Measurements from ENCODE around the gene GRID1. TPM values are rescaled to one million over a fixed set of nuclear protein-coding genes. Genes with fewer than 3 reads are reported as not detected.

Gene GRID1
- total RNA-seq, 1 experiment from 2014 or later = not detected

GRCh38 chr10:86167121-86167761 lies 199.4 kb downstream of the GRID1 start:
- H3F3A ChIP-seq (ENCODE audit: insufficient read depth, low read depth) = no peaks in the 10 kb centered on the region
- intact Hi-C loops (cut with micrococcal nuclease; ENCODE audit: unreplicated experiment) = loop anchor here (10.0 kb wide), 1 partner anchor 1912 kb away; no protein-coding TSS in a partner anchor
- H4K20me1 ChIP-seq (ENCODE audit: insufficient read depth) = no peaks in the 10 kb centered on the region
- H3K4me2 ChIP-seq = no peak overlapping the region
- no TSS peak for BruUV-seq (replicated peaks)
- H2AFZ ChIP-seq = no peak overlapping the region
- POLR2A ChIA-PET (ENCODE audit: unreplicated experiment) = no interaction called here
- H3K9me2 ChIP-seq (ENCODE audit: insufficient read depth) = no peaks in the 10 kb centered on the region
- H3K27ac ChIP-seq = no peak overlapping the region
- H3K4me3 ChIP-seq = no peak overlapping the region
- no peaks in the 10 kb centered on the region for H3K36me3 ChIP-seq (ENCODE audit: low read depth)
- no peaks in the 10 kb centered on the region for H3K9me3 ChIP-seq (ENCODE audit: insufficient read depth, low read depth)
- H3K4me1 ChIP-seq (replicated peaks; ENCODE audit: insufficient read depth) = no peaks in the 10 kb centered on the region
- no peak for DNase-seq
- H3K79me2 ChIP-seq (ENCODE audit: low read depth) = no peaks in the 10 kb centered on the region
- CTCF ChIA-PET = no interaction called here
- H3K27me3 ChIP-seq (ENCODE audit: insufficient read depth, low read depth) = no peaks in the 10 kb centered on the region
- no peak for TF ChIP-seq EZH2 (IDR thresholded peaks at IDR 0.05; ENCODE audit: low read depth)
- TF ChIP-seq CTCF (conservative IDR thresholded peaks at IDR 0.05) = no peak

GRCh38 chr10:86165666-86166065 lies 200.9 kb downstream of the GRID1 start:
- no peaks in the 10 kb centered on the region for H3F3A ChIP-seq (ENCODE audit: insufficient read depth, low read depth)
- no peaks in the 10 kb centered on the region for H3K9me3 ChIP-seq (ENCODE audit: insufficient read depth, low read depth)
- no peak overlapping the region for H3K4me2 ChIP-seq
- H3K4me1 ChIP-seq (replicated peaks; ENCODE audit: insufficient read depth) = no peaks in the 10 kb centered on the region
- no peaks in the 10 kb centered on the region for H3K27me3 ChIP-seq (ENCODE audit: insufficient read depth, low read depth)
- H3K9me2 ChIP-seq (ENCODE audit: insufficient read depth) = no peaks in the 10 kb centered on the region
- H3K4me3 ChIP-seq = no peak overlapping the region
- BruUV-seq (replicated peaks) = no TSS peak
- TF ChIP-seq CTCF (conservative IDR thresholded peaks at IDR 0.05) (no peak), EZH2 (IDR thresholded peaks at IDR 0.05; ENCODE audit: low read depth) (no peak)
- intact Hi-C loops (cut with micrococcal nuclease; ENCODE audit: unreplicated experiment) = loop anchor here (10.0 kb wide), 1 partner anchor 1911 kb away; no protein-coding TSS in a partner anchor
- no peak overlapping the region for H3K27ac ChIP-seq
- ChIA-PET POLR2A (ENCODE audit: unreplicated experiment) (no interaction called here), CTCF (no interaction called here)
- H2AFZ ChIP-seq = no peak overlapping the region
- no peaks in the 10 kb centered on the region for H4K20me1 ChIP-seq (ENCODE audit: insufficient read depth)
- DNase-seq = no peak
- H3K79me2 ChIP-seq (ENCODE audit: low read depth) = no peaks in the 10 kb centered on the region
- no peaks in the 10 kb centered on the region for H3K36me3 ChIP-seq (ENCODE audit: low read depth)

GRCh38 chr10:86164960-86165630 lies 201.5 kb downstream of the GRID1 start:
- Histone ChIP-seq H3K79me2 (ENCODE audit: low read depth) (no peaks in the 10 kb centered on the region), H3K27ac (no peak overlapping the region), H3K9me2 (ENCODE audit: insufficient read depth) (no peaks in the 10 kb centered on the region), H3K27me3 (ENCODE audit: insufficient read depth, low read depth) (no peaks in the 10 kb centered on the region), H3F3A (ENCODE audit: insufficient read depth, low read depth) (no peaks in the 10 kb centered on the region), H2AFZ (no peak overlapping the region), H4K20me1 (ENCODE audit: insufficient read depth) (no peaks in the 10 kb centered on the region), H3K4me1 (replicated peaks; ENCODE audit: insufficient read depth) (no peaks in the 10 kb centered on the region), H3K36me3 (ENCODE audit: low read depth) (no peaks in the 10 kb centered on the region), H3K4me3 (no peak overlapping the region), H3K4me2 (no peak overlapping the region), H3K9me3 (ENCODE audit: insufficient read depth, low read depth) (no peaks in the 10 kb centered on the region)
- POLR2A ChIA-PET (ENCODE audit: unreplicated experiment) = no interaction called here
- TF ChIP-seq CTCF (conservative IDR thresholded peaks at IDR 0.05) (no peak), EZH2 (IDR thresholded peaks at IDR 0.05; ENCODE audit: low read depth) (no peak)
- CTCF ChIA-PET = no interaction called here
- intact Hi-C loops (cut with micrococcal nuclease; ENCODE audit: unreplicated experiment) = loop anchor here (10.0 kb wide), 1 partner anchor 1910 kb away; no protein-coding TSS in a partner anchor
- BruUV-seq (replicated peaks) = no TSS peak
- no peak for DNase-seq
